IPS-18c (cell line): ENCODE results near the gene FMN1.

ENCODE experiments used
- H3K4me3 ChIP-seq: 2 replicates; pipeline ENCODE4 v1.7.0; 2013; ENCODE audit warnings: low read depth, mild to moderate bottlenecking, low read length, moderate library complexity; ENCODE audit not compliant: insufficient read depth
- H3K9me3 ChIP-seq: one replicate; pipeline ENCODE4 v1.6.1; 2013; ENCODE audit warnings: mild to moderate bottlenecking, low read length, moderate library complexity; ENCODE audit not compliant: control insufficient read depth, insufficient read depth

The FMN1 gene

GRCh38 chr15:33027306-33028035 lies 167.0 kb downstream of the FMN1 start:
- no peaks in the 10 kb centered on the region for H3K9me3 ChIP-seq
- H3K4me3 ChIP-seq: no peak overlapping the region

GRCh38 chr15:33026614-33027013 lies 167.9 kb downstream of the FMN1 start:
- Histone ChIP-seq H3K9me3 (no peaks in the 10 kb centered on the region), H3K4me3 (no peak overlapping the region)

- no peak overlapping the region for H3K4me3 ChIP-seq
These were observed 171.9 kb downstream of the FMN1 start for GRCh38 chr15:33022629-33023028.

GRCh38 chr15:33021806-33022389 lies 172.6 kb downstream of the FMN1 start:
- Histone ChIP-seq H3K9me3 (no peaks in the 10 kb centered on the region), H3K4me3 (no peak overlapping the region)

More at GRCh38 chr15:33022629-33023028, 171.9 kb downstream of the FMN1 start:
- no peaks in the 10 kb centered on the region for H3K9me3 ChIP-seq

- Histone ChIP-seq H3K9me3 (no peaks in the 10 kb centered on the region), H3K4me3 (no peak overlapping the region)
These were observed 175.0 kb downstream of the FMN1 start for GRCh38 chr15:33019354-33019981.

- H3K9me3 ChIP-seq: peaks cover 2% of the 10 kb centered on the region
- no peak overlapping the region for H3K4me3 ChIP-seq
These were observed 178.0 kb downstream of the FMN1 start for GRCh38 chr15:33016405-33017024.

GRCh38 chr15:33014586-33014985 lies 179.9 kb downstream of the FMN1 start:
- H3K9me3 ChIP-seq: peaks cover 2% of the 10 kb centered on the region
- H3K4me3 ChIP-seq: no peak overlapping the region

GRCh38 chr15:33013827-33014445 lies 180.6 kb downstream of the FMN1 start:
- Histone ChIP-seq H3K9me3 (peaks cover 2% of the 10 kb centered on the region), H3K4me3 (no peak overlapping the region)

- Histone ChIP-seq H3K9me3 (peaks cover 2% of the 10 kb centered on the region), H3K4me3 (no peak overlapping the region)
These were observed 182.5 kb downstream of the FMN1 start for GRCh38 chr15:33011976-33012375.

- no peak overlapping the region for H3K4me3 ChIP-seq
- H3K9me3 ChIP-seq: peaks cover 2% of the 10 kb centered on the region
These were observed 184.9 kb downstream of the FMN1 start for GRCh38 chr15:33009603-33010002.

- Histone ChIP-seq H3K9me3 (peaks cover 2% of the 10 kb centered on the region), H3K4me3 (no peak overlapping the region)
These were observed 185.5 kb downstream of the FMN1 start for GRCh38 chr15:33009026-33009425.

- Histone ChIP-seq H3K9me3 (peaks cover 2% of the 10 kb centered on the region), H3K4me3 (no peak overlapping the region)
These were observed 186.1 kb downstream of the FMN1 start for GRCh38 chr15:33008284-33008995.

GRCh38 chr15:33007303-33007855 lies 187.1 kb downstream of the FMN1 start:
- H3K4me3 ChIP-seq: no peak overlapping the region
- H3K9me3 ChIP-seq: no peaks in the 10 kb centered on the region

GRCh38 chr15:33005582-33005981 lies 188.9 kb downstream of the FMN1 start:
- H3K4me3 ChIP-seq: no peak overlapping the region
- no peaks in the 10 kb centered on the region for H3K9me3 ChIP-seq

- H3K4me3 ChIP-seq: no peak overlapping the region
These were observed 192.6 kb downstream of the FMN1 start for GRCh38 chr15:33001926-33002325.

GRCh38 chr15:32998979-32999672 lies 195.4 kb downstream of the FMN1 start:
- Histone ChIP-seq H3K9me3 (no peaks in the 10 kb centered on the region), H3K4me3 (no peak overlapping the region)

More at GRCh38 chr15:33001926-33002325, 192.6 kb downstream of the FMN1 start:
- no peaks in the 10 kb centered on the region for H3K9me3 ChIP-seq
